Body of pancreas (tissue), 4 donors: ENCODE measurements around the gene PNPLA2. TPM values are rescaled to one million over a fixed set of nuclear protein-coding genes. Genes with fewer than 3 reads are reported as not detected.

Experiments used
- ATAC-seq: fragments of 150-250 bp; one replicate; pipeline ENCODE4 v1.9.1; 2016
- DNase-seq, 4 donors: peaks; one replicate each; pipeline ENCODE4 v3.0.0-alpha.2; 2019
- H3K27ac ChIP-seq, 4 donors: fragments of 200-600 bp; sonication (generic); 1 replicate in 3 of 4; 2 replicates in 1 of 4; pipeline versions ENCODE4 v1.5.1 to v1.6.1; 2016 to 2019; ENCODE audit warnings: mild to moderate bottlenecking in 1 of 4, mixed read lengths in 1 of 4, moderate library complexity in 1 of 4
- H3K27me3 ChIP-seq, 2 donors: fragments of 200-600 bp; sonication (generic); one replicate each; pipeline ENCODE4 v1.6.0; 2016; ENCODE audit warnings: mild to moderate bottlenecking in 1 of 2
- H3K36me3 ChIP-seq, 2 donors: fragments of 200-600 bp; sonication (generic); replicated peaks in 1 of 2; 2 replicates each; pipeline ENCODE4 v1.5.1; 2016; ENCODE audit warnings: low read depth in 2 of 2; ENCODE audit not compliant: insufficient read depth in 1 of 2
- H3K4me1 ChIP-seq: fragments of 200-600 bp; sonication (generic); one replicate; pipeline ENCODE4 v1.6.0; 2016
- H3K4me3 ChIP-seq, 2 donors: fragments of 200-600 bp; sonication (generic); 1 replicate in 1 of 2; 2 replicates in 1 of 2; pipeline ENCODE4 v1.5.1; 2016 to 2019
- H3K9me3 ChIP-seq, 3 donors: fragments of 200-600 bp; sonication (generic); 1 replicate in 2 of 3; 2 replicates in 1 of 3; pipeline ENCODE4 v1.5.1; 2016
- CTCF ChIP-seq, 7 experiments: fragments of 450-650 bp in 4 of 7; fragments of 200-600 bp in 3 of 7; sonication (generic) in 3 of 7; IDR thresholded peaks; one replicate each; pipeline ENCODE4 v1.5.1; 2016 to 2019; ENCODE audit warnings: antibody characterized with exemption in 7 of 7
- POLR2A ChIP-seq, 3 donors: fragments of 450-650 bp; IDR thresholded peaks; one replicate each; pipeline ENCODE4 v1.6.1; 2016; ENCODE audit warnings: antibody characterized with exemption in 3 of 3, mild to moderate bottlenecking in 2 of 3
- WGBS, 2 donors: methylation state at CpG; one replicate each; pipeline ENCODE4 v1.1.5; 2017; 5-methylcytosine and 5-hydroxymethylcytosine counted together
- intact Hi-C: fragments of 100-400 bp; cut with DNase I; formaldehyde crosslinking; loops from one replicate; pipeline ENCODE4 v1.15.1; 2023
- total RNA-seq, 2 donors: library from RNA; depleted of rRNA; stranded (reverse); fragments of >200 nt; gene quantifications; one replicate each; pipeline ENCODE4 v1.1.0, GENCODE V29; 2016

The PNPLA2 gene
- total RNA-seq, 2 donors from 2014 or later: 72.1 to 351 TPM

GRCh38 chr11:847876-848275 is 29.2 kb downstream of the PNPLA2 start:
- H3K27me3 ChIP-seq: peaks cover 0 to 6% of the 10 kb centered on the region in 2 donors
- no peaks in the 10 kb centered on the region for H3K9me3 ChIP-seq
- H3K36me3 ChIP-seq: no peaks in the 10 kb centered on the region
- TF ChIP-seq POLR2A (IDR thresholded peaks at IDR 0.05) (no peak), CTCF (IDR thresholded peaks at IDR 0.05) (no peak)
- H3K27ac ChIP-seq: no peak overlapping the region
- DNase-seq: no peak
- WGBS, 2 donors: 68 to 100% methylated on average over 1 to 15 of the region's 18 CpGs
- ATAC-seq: no peak
- no peak overlapping the region for H3K4me3 ChIP-seq
- intact Hi-C loops: loop anchor here (2.0 to 5.0 kb wide), 2 partner anchors 74 to 205 kb away; no protein-coding TSS in a partner anchor
- peaks cover 60% of the 10 kb centered on the region for H3K4me1 ChIP-seq

- intact Hi-C loops: loop anchor here (2.0 to 5.0 kb wide), 2 partner anchors 74 to 204 kb away; no protein-coding TSS in a partner anchor
- WGBS, 2 donors: 0 to 33% methylated on average over 2 to 14 of the region's 14 CpGs
- peaks cover 56% of the 10 kb centered on the region for H3K4me1 ChIP-seq
- H3K4me3 ChIP-seq: no peak overlapping the region
- H3K36me3 ChIP-seq: no peaks in the 10 kb centered on the region
- H3K27ac ChIP-seq: no peak overlapping the region
- TF ChIP-seq CTCF (IDR thresholded peaks at IDR 0.05): peak; percentile 80 to 97 (median 87)
- TF ChIP-seq POLR2A (IDR thresholded peaks at IDR 0.05): no peak
- DNase-seq: peak in 3 of 4 donors; percentile 60 to 64 (median 64)
- H3K27me3 ChIP-seq: peaks cover 0 to 6% of the 10 kb centered on the region in 2 donors
- no peaks in the 10 kb centered on the region for H3K9me3 ChIP-seq
- ATAC-seq: peak; percentile 15
Measured at GRCh38 chr11:848380-848931, 29.7 kb downstream of the PNPLA2 start.

- Histone ChIP-seq H3K4me3 (no peak overlapping the region), H3K4me1 (peaks cover 48% of the 10 kb centered on the region), H3K9me3 (no peaks in the 10 kb centered on the region), H3K27ac (no peak overlapping the region), H3K36me3 (no peaks in the 10 kb centered on the region), H3K27me3 (peaks cover 0 to 6% of the 10 kb centered on the region in 2 donors)
- intact Hi-C loops: loop anchor here (2.0 to 5.0 kb wide), 2 partner anchors 73 to 204 kb away; no protein-coding TSS in a partner anchor
- WGBS, 2 donors: 6 to 53% methylated on average over 3 to 49 of the region's 71 CpGs
- DNase-seq (no peak), ATAC-seq (no peak)
- TF ChIP-seq POLR2A (IDR thresholded peaks at IDR 0.05): no peak
- TF ChIP-seq CTCF (IDR thresholded peaks at IDR 0.05): no peak
Measured at GRCh38 chr11:849104-849824, 30.6 kb downstream of the PNPLA2 start.

GRCh38 chr11:849951-850774 is 31.4 kb downstream of the PNPLA2 start:
- H3K4me1 ChIP-seq: peaks cover 40% of the 10 kb centered on the region
- DNase-seq (no peak), ATAC-seq (no peak)
- H3K9me3 ChIP-seq: no peaks in the 10 kb centered on the region
- TF ChIP-seq CTCF (IDR thresholded peaks at IDR 0.05) (no peak), POLR2A (IDR thresholded peaks at IDR 0.05) (no peak)
- WGBS, 2 donors: 39 to 65% methylated on average over 13 to 61 of the region's 97 CpGs
- peaks cover 0 to 6% of the 10 kb centered on the region in 2 donors for H3K27me3 ChIP-seq
- intact Hi-C loops: loop anchor here (2.0 to 5.0 kb wide), 2 partner anchors 72 to 203 kb away; no protein-coding TSS in a partner anchor
- H3K4me3 ChIP-seq: no peak overlapping the region
- H3K27ac ChIP-seq: no peak overlapping the region
- H3K36me3 ChIP-seq: no peaks in the 10 kb centered on the region
